Brain microvascular endothelial cell (primary cell): Measurements from ENCODE around the gene ROBO1.

Experiments
- DNase-seq: peaks from one replicate; pipeline ENCODE4 v3.0.0-alpha.2; 2020
- H3K27ac ChIP-seq: fragments of 250-450 bp; sonication (Bioruptor Pico); 2 replicates; pipeline ENCODE4 v1.5.1; 2020; ENCODE audit warnings: mild to moderate bottlenecking, moderate library complexity
- H3K27me3 ChIP-seq: fragments of 250-450 bp; sonication (Bioruptor Pico); replicated peaks from 2 replicates; pipeline ENCODE4 v1.5.1; 2020; ENCODE audit warnings: mild to moderate bottlenecking
- H3K36me3 ChIP-seq: fragments of 250-450 bp; sonication (Bioruptor Pico); replicated peaks from 2 replicates; pipeline ENCODE4 v1.5.1; 2020; ENCODE audit warnings: mild to moderate bottlenecking
- H3K4me3 ChIP-seq: 2 replicates; pipeline ENCODE4 v1.5.1; 2011; ENCODE audit warnings: low read depth, mild to moderate bottlenecking, control low read depth, low read length, moderate library complexity
- in situ Hi-C: cut with HindIII; loops from 2 replicates; pipeline ENCODE4 v1.10.0; 2017; ENCODE audit warnings: low sequenced_read_pairs, low pct_ligation_motif_present
- TF ChIP-seq, protein P1 (sequence below): IDR thresholded peaks from 2 replicates; pipeline ENCODE4 v1.5.1; 2011; ENCODE audit warnings: low read depth, mild to moderate bottlenecking, moderate library complexity, low read length, control low read depth, inconsistent platforms; ENCODE audit errors: missing control alignments

The ROBO1 gene

DNA sequence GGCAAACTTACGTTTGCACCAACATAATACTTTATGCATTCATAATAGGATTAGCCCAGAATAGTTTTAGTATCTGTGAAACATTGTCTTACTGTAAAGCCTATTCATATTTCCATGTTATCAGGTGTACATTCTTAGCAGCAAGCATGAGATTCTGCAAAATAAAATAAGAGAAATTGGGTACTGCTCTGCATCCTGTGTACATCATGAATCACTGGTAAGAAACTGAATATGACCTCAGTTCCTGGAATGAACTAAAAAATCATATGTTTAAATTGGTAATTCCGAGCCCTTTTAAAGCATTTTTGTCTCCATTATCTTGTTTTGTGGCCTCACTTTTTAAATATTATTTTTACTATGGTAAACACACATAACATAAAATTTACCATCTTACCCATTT, 605.1 kb downstream of the ROBO1 start:
- peak; percentile 2 for DNase-seq
- in situ Hi-C loops = no loop called here
- no peak overlapping the region for H3K4me3 ChIP-seq
- TF ChIP-seq, protein P1, sequence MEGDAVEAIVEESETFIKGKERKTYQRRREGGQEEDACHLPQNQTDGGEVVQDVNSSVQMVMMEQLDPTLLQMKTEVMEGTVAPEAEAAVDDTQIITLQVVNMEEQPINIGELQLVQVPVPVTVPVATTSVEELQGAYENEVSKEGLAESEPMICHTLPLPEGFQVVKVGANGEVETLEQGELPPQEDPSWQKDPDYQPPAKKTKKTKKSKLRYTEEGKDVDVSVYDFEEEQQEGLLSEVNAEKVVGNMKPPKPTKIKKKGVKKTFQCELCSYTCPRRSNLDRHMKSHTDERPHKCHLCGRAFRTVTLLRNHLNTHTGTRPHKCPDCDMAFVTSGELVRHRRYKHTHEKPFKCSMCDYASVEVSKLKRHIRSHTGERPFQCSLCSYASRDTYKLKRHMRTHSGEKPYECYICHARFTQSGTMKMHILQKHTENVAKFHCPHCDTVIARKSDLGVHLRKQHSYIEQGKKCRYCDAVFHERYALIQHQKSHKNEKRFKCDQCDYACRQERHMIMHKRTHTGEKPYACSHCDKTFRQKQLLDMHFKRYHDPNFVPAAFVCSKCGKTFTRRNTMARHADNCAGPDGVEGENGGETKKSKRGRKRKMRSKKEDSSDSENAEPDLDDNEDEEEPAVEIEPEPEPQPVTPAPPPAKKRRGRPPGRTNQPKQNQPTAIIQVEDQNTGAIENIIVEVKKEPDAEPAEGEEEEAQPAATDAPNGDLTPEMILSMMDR = no peak
- H3K36me3 ChIP-seq = no peaks in the 10 kb centered on the region
- no peak overlapping the region for H3K27ac ChIP-seq
- no peaks in the 10 kb centered on the region for H3K27me3 ChIP-seq

- in situ Hi-C loops = no loop called here
- no peak for DNase-seq
- TF ChIP-seq, protein P1 = no peak
- Histone ChIP-seq H3K27me3 (no peaks in the 10 kb centered on the region), H3K27ac (no peak overlapping the region), H3K4me3 (no peak overlapping the region), H3K36me3 (no peaks in the 10 kb centered on the region)
Measured at GRCh38 chr3:79161941-79162340, 605.9 kb downstream of the ROBO1 start.

DNA sequence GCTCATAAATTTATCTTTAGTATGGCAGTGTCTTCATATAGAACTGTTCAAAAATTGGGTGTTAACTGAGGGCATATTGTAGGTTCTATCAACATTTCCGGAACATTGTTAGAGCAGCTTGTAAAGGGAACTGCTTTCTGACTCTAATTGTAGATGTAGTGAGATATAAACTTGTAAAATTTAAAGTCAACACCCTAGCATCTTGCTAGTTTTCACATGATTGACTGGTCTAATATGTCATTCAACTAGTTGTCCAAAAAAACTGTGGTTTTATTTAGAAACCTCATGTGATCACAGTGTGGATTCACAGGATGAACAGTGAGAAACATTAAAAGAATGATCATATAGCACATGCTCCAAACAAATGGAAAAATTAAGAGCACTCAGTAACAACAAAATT, 607.4 kb downstream of the ROBO1 start:
- TF ChIP-seq, protein P1 = no peak
- Histone ChIP-seq H3K36me3 (no peaks in the 10 kb centered on the region), H3K27me3 (no peaks in the 10 kb centered on the region), H3K4me3 (no peak overlapping the region), H3K27ac (no peak overlapping the region)
- in situ Hi-C loops = no loop called here
- DNase-seq = no peak

DNA sequence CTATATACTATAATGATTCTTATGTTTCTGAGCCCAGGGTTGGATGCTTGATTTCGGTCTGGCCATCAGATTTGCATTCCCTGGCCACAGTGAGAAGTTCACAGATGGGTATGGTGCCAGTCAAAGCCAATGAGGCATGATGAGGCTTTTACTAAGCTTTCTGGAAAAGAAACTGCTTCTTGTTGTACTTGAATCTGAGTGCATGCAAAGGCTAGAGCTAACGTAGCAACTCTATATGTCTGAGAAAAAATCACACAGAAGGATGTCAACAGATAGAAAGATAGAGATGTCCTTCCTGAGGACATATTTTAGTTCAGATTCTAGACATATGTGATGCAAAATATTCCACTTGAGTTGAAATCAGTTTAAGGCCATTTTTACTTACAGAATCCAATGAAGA, 608.1 kb downstream of the ROBO1 start:
- in situ Hi-C loops = no loop called here
- no peaks in the 10 kb centered on the region for H3K27me3 ChIP-seq
- no peaks in the 10 kb centered on the region for H3K36me3 ChIP-seq
- H3K4me3 ChIP-seq = no peak overlapping the region
- no peak overlapping the region for H3K27ac ChIP-seq
- TF ChIP-seq, protein P1 = no peak
- no peak for DNase-seq

DNA sequence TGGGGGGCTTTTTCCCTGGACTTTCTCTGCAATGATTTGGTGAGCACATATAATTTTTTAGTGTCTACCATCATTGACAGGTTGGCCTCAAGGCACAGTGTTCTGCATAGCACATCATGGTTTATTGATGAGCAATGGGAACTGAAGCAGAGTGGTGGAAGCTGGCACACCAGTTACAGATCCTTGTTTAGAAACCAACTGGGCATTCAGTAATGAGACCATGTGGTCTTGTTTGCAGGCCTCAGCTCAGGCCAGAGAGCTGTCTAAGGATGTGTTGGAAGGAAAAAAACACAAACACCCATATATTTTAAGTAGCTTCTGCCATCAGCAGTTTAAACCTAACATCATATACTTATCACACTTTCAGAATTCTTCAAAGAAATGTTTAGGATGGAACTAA, 610.6 kb downstream of the ROBO1 start:
- Histone ChIP-seq H3K27ac (no peak overlapping the region), H3K36me3 (no peaks in the 10 kb centered on the region), H3K27me3 (no peaks in the 10 kb centered on the region), H3K4me3 (no peak overlapping the region)
- in situ Hi-C loops = no loop called here
- TF ChIP-seq, protein P1 = no peak
- DNase-seq = no peak

GRCh38 chr3:79154865-79155264, 612.9 kb downstream of the ROBO1 start:
- in situ Hi-C loops = no loop called here
- H3K36me3 ChIP-seq = no peaks in the 10 kb centered on the region
- H3K27me3 ChIP-seq = no peaks in the 10 kb centered on the region
- H3K4me3 ChIP-seq = no peak overlapping the region
- no peak for DNase-seq
- no peak overlapping the region for H3K27ac ChIP-seq
- TF ChIP-seq, protein P1 = no peak
